Liver (tissue), 9 donors: ENCODE data around the gene GDF2. TPM values are rescaled to one million over a fixed set of nuclear protein-coding genes. Genes with fewer than 3 reads are reported as not detected.

Experiments
- DNase-seq: peaks from one replicate; pipeline ENCODE4 v3.0.0-alpha.2; 2017; ENCODE audit warnings: low spot score
- H3K27ac ChIP-seq, 2 donors: one replicate each; pipeline ENCODE4 v1.7.0; 2013; ENCODE audit warnings: inconsistent platforms in 2 of 2, low read length in 2 of 2, control low read depth in 1 of 2, low read depth in 1 of 2, mild to moderate bottlenecking in 1 of 2
- H3K27me3 ChIP-seq, 4 donors: one replicate each; pipeline versions ENCODE4 v1.6.1 to v1.7.0; 2013; ENCODE audit warnings: low read length in 3 of 4, inconsistent platforms in 1 of 4, mild to moderate bottlenecking in 1 of 4, moderate library complexity in 1 of 4; ENCODE audit not compliant: control insufficient read depth in 4 of 4, insufficient read depth in 4 of 4
- H3K36me3 ChIP-seq, 4 donors: one replicate each; pipeline versions ENCODE4 v1.6.1 to v1.7.0; 2013; ENCODE audit warnings: low read length in 3 of 4, mild to moderate bottlenecking in 3 of 4, low read depth in 1 of 4, moderate library complexity in 1 of 4; ENCODE audit not compliant: control insufficient read depth in 4 of 4, insufficient read depth in 3 of 4
- H3K4me1 ChIP-seq, 4 donors: one replicate each; pipeline versions ENCODE4 v1.6.1 to v1.7.0; 2013; ENCODE audit warnings: low read length in 3 of 4, mild to moderate bottlenecking in 3 of 4, moderate library complexity in 1 of 4; ENCODE audit not compliant: control insufficient read depth in 4 of 4, insufficient read depth in 4 of 4
- H3K4me3 ChIP-seq, 3 donors: one replicate each; pipeline versions ENCODE4 v1.6.1 to v1.7.0; 2013; ENCODE audit warnings: low read length in 3 of 3, control low read depth in 1 of 3, low read depth in 1 of 3, mild to moderate bottlenecking in 1 of 3
- H3K9ac ChIP-seq, 2 donors: one replicate each; pipeline ENCODE4 v1.7.0; 2013; ENCODE audit warnings: low read length in 2 of 2, mild to moderate bottlenecking in 2 of 2, moderate library complexity in 2 of 2, control low read depth in 1 of 2, low read depth in 1 of 2
- H3K9me3 ChIP-seq, 4 donors: one replicate each; pipeline versions ENCODE4 v1.6.1 to v1.7.0; 2013; ENCODE audit warnings: low read length in 3 of 4; ENCODE audit not compliant: control insufficient read depth in 4 of 4
- ATF3 ChIP-seq: IDR thresholded peaks from 2 replicates; pipeline ENCODE4 v1.6.1; 2016; ENCODE audit warnings: antibody characterized with exemption
- CTCF ChIP-seq: fragments of 150-350 bp; IDR thresholded peaks from 2 replicates; pipeline ENCODE4 v1.5.1; 2017; ENCODE audit warnings: improper control_type of control experiment, low read depth, low read length; ENCODE audit not compliant: missing input control
- EGR1 ChIP-seq, 2 donors: IDR thresholded peaks; 2 replicates each; pipeline ENCODE4 v1.6.1; 2016 to 2018; ENCODE audit warnings: antibody characterized with exemption in 2 of 2, low read depth in 2 of 2
- FOXA1 ChIP-seq: IDR thresholded peaks from 2 replicates; pipeline ENCODE4 v1.6.1; 2016; ENCODE audit warnings: antibody characterized with exemption
- FOXA2 ChIP-seq: IDR thresholded peaks from 2 replicates; pipeline ENCODE4 v1.6.1; 2016; ENCODE audit warnings: antibody characterized with exemption
- HNF4A ChIP-seq, 2 donors: conservative IDR thresholded peaks; 2 replicates each; pipeline ENCODE4 v1.6.1; 2016; ENCODE audit warnings: antibody characterized with exemption in 2 of 2, mild to moderate bottlenecking in 2 of 2
- HNF4G ChIP-seq: IDR thresholded peaks from 2 replicates; pipeline ENCODE4 v1.6.1; 2016; ENCODE audit warnings: antibody characterized with exemption
- RAD21 ChIP-seq, 2 donors: IDR thresholded peaks; 2 replicates each; pipeline ENCODE4 v1.6.1; 2016; ENCODE audit warnings: antibody characterized with exemption in 2 of 2, mild to moderate bottlenecking in 2 of 2
- RXRA ChIP-seq, 2 donors: IDR thresholded peaks; 2 replicates each; pipeline ENCODE4 v1.6.1; 2017 to 2018; ENCODE audit warnings: antibody characterized with exemption in 2 of 2, mild to moderate bottlenecking in 1 of 2
- SP1 ChIP-seq: IDR thresholded peaks from 2 replicates; pipeline ENCODE4 v1.6.1; 2018; ENCODE audit warnings: antibody characterized with exemption, mild to moderate bottlenecking
- TAF1 ChIP-seq: conservative IDR thresholded peaks from 2 replicates; pipeline ENCODE4 v1.6.1; 2016; ENCODE audit warnings: antibody characterized with exemption, mild to moderate bottlenecking
- ZBTB33 ChIP-seq: IDR thresholded peaks from 2 replicates; pipeline ENCODE4 v1.6.1; 2016; ENCODE audit warnings: antibody characterized with exemption
- WGBS: extraction: QIAGEN DNeasy Blood & Tissue Kit; methylation state at CpG from one replicate; pipeline ENCODE4 v1.1.7; 2013; 5-methylcytosine and 5-hydroxymethylcytosine counted together
- polyA plus RNA-seq, 2 donors: library from polyadenylated mRNA; stranded (reverse) in 1 of 2; unstranded in 1 of 2; fragments of 200-250 nt in 1 of 2; fragments of >200 nt in 1 of 2; fragmentation: Nextera tagmentation in 1 of 2; extraction: Ambion mirVana in 1 of 2; gene quantifications; one replicate each; pipeline versions ENCODE4 v1.2.1 to v1.2.3, GENCODE V29; 2013 to 2015
- total RNA-seq, 2 donors: library from RNA; depleted of rRNA; stranded (reverse); fragments of >200 nt; gene quantifications; one replicate each; pipeline ENCODE4 v1.2.3, GENCODE V29; 2014
- TF ChIP-seq, protein P1 (sequence below): IDR thresholded peaks from 2 replicates; pipeline ENCODE4 v1.6.1; 2016; ENCODE audit warnings: antibody characterized with exemption, mild to moderate bottlenecking
- TF ChIP-seq, protein P2 (sequence below): IDR thresholded peaks from 2 replicates; pipeline ENCODE4 v1.6.1; 2016; ENCODE audit warnings: antibody characterized with exemption
- donor health status: healthy.
- donor health status: healthy.
- donor health status: healthy.
- donor health status: healthy.
- donor health status: healthy.

Gene GDF2
- total and polyA plus RNA-seq, 4 donors = 5.6 to 26.9 (median 14.5) TPM

- Histone ChIP-seq H3K4me3 (no peak overlapping the region), H3K4me1 (no peaks in the 10 kb centered on the region), H3K36me3 (no peaks in the 10 kb centered on the region), H3K27ac (no peak overlapping the region), H3K9me3 (no peaks in the 10 kb centered on the region), H3K9ac (no peak overlapping the region), H3K27me3 (no peaks in the 10 kb centered on the region)
- no peak for DNase-seq
- WGBS = 96% methylated on average over 3 of the region's 3 CpGs
- no peak for TF ChIP-seq ZBTB33
- TF ChIP-seq, protein P1, sequence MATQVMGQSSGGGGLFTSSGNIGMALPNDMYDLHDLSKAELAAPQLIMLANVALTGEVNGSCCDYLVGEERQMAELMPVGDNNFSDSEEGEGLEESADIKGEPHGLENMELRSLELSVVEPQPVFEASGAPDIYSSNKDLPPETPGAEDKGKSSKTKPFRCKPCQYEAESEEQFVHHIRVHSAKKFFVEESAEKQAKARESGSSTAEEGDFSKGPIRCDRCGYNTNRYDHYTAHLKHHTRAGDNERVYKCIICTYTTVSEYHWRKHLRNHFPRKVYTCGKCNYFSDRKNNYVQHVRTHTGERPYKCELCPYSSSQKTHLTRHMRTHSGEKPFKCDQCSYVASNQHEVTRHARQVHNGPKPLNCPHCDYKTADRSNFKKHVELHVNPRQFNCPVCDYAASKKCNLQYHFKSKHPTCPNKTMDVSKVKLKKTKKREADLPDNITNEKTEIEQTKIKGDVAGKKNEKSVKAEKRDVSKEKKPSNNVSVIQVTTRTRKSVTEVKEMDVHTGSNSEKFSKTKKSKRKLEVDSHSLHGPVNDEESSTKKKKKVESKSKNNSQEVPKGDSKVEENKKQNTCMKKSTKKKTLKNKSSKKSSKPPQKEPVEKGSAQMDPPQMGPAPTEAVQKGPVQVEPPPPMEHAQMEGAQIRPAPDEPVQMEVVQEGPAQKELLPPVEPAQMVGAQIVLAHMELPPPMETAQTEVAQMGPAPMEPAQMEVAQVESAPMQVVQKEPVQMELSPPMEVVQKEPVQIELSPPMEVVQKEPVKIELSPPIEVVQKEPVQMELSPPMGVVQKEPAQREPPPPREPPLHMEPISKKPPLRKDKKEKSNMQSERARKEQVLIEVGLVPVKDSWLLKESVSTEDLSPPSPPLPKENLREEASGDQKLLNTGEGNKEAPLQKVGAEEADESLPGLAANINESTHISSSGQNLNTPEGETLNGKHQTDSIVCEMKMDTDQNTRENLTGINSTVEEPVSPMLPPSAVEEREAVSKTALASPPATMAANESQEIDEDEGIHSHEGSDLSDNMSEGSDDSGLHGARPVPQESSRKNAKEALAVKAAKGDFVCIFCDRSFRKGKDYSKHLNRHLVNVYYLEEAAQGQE = no peak
- no peak for TF ChIP-seq FOXA1
- no peak for TF ChIP-seq EGR1 (IDR thresholded peaks at IDR 0.05; ENCODE audit: low read depth in 2 of 2)
- no peak for TF ChIP-seq RAD21 (IDR thresholded peaks at IDR 0.05)
- no peak for TF ChIP-seq HNF4G
- no peak for TF ChIP-seq RXRA (IDR thresholded peaks at IDR 0.05)
- TF ChIP-seq ATF3 = no peak
- no peak for TF ChIP-seq FOXA2
- no peak for TF ChIP-seq HNF4A (conservative IDR thresholded peaks at IDR 0.05)
- TF ChIP-seq, protein P2, sequence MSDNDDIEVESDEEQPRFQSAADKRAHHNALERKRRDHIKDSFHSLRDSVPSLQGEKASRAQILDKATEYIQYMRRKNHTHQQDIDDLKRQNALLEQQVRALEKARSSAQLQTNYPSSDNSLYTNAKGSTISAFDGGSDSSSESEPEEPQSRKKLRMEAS = no peak
- no peak for TF ChIP-seq CTCF
These were observed 35.7 kb downstream of the GDF2 start for GRCh38 chr10:47357911-47358310.

DNA sequence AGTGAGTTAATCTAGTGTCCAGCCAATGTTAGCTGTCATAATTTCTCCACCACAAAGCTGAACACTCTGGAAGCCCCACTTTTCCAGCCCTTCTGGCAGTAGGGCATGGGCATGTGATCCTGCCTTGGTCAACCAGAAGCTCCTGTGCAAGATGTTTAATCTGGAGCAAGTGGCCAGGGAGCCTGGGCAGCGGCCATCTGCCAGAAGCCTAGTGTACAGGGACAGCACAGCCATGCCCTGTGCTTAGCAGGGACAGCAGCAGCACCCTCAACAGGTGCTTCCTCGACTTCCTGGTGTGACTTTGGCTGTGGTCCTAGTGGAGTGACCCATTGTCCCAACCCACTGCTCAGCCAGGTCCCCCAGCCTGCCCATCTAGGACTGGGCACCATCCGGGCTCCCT, 36.2 kb downstream of the GDF2 start:
- Histone ChIP-seq H3K36me3 (no peaks in the 10 kb centered on the region), H3K4me1 (no peaks in the 10 kb centered on the region), H3K9me3 (no peaks in the 10 kb centered on the region), H3K27me3 (no peaks in the 10 kb centered on the region), H3K9ac (no peak overlapping the region), H3K27ac (no peak overlapping the region), H3K4me3 (no peak overlapping the region)
- TF ChIP-seq FOXA1 (no peak), TAF1 (no peak), HNF4G (no peak), SP1 (no peak), ZBTB33 (no peak)
- WGBS = 93% methylated on average over 3 of the region's 3 CpGs
- no peak for DNase-seq
